NB4 (cell line): ENCODE results near the gene SPEN.
A peak's percentile ranks its signal among the peaks of the same experiment; 100 is the strongest.
"Not testable (repeated sequence)": the region's sequence is repeated elsewhere in the genome, so short reads cannot be mapped to it uniquely, and the experiment has no call there.

ENCODE experiments used
- DNase-seq: peaks from one replicate; pipeline ENCODE4 v3.0.0; 2010; ENCODE audit warnings: low read depth
- H3K4me3 ChIP-seq: one replicate; pipeline ENCODE4 v1.5.1; 2011; ENCODE audit warnings: mild to moderate bottlenecking, low read depth, low read length, moderate library complexity
- CTCF ChIP-seq: IDR thresholded peaks from one replicate; pipeline ENCODE4 v1.5.1; 2012; ENCODE audit warnings: low read depth, low read length
- MAX ChIP-seq: IDR thresholded peaks from 2 replicates; pipeline ENCODE4 v1.6.1; 2011; ENCODE audit warnings: low read depth, low read length
- MYC ChIP-seq: IDR thresholded peaks from 2 replicates; pipeline ENCODE4 v1.6.1; 2011; ENCODE audit warnings: low read depth, low read length
- POLR2A ChIP-seq: IDR thresholded peaks from 2 replicates; pipeline ENCODE4 v1.6.1; 2011; ENCODE audit warnings: mild to moderate bottlenecking; ENCODE audit not compliant: insufficient read length; ENCODE audit errors: extremely low read depth

SPEN gene

GRCh38 chr1:15803380-15803779, 44.1 kb upstream of the SPEN start:
- peak; percentile 38 for TF ChIP-seq CTCF
- TF ChIP-seq MYC: no peak
- TF ChIP-seq MAX: no peak
- peak; percentile 46 for DNase-seq
- H3K4me3 ChIP-seq: no peak overlapping the region

GRCh38 chr1:15804060-15804459, 43.4 kb upstream of the SPEN start:
- no peak overlapping the region for H3K4me3 ChIP-seq
- DNase-seq: no peak
- no peak for TF ChIP-seq MAX
- TF ChIP-seq CTCF: no peak
- no peak for TF ChIP-seq POLR2A
- TF ChIP-seq MYC: no peak

- DNase-seq: no peak
- no peak overlapping the region for H3K4me3 ChIP-seq
- TF ChIP-seq MYC: no peak
- TF ChIP-seq MAX: no peak
- TF ChIP-seq POLR2A: no peak
- no peak for TF ChIP-seq CTCF
Observed at GRCh38 chr1:15807121-15807520, 40.4 kb upstream of the SPEN start.

GRCh38 chr1:15807549-15807948, 40.0 kb upstream of the SPEN start, which contains the start of gene UQCRHL:
Gene UQCRHL (minus strand): TSS chr1:15807649. CDS start chr1:15807649, 0 bp downstream.
- H3K4me3 ChIP-seq, DNase-seq: not testable (repeated sequence)

GRCh38 chr1:15808955-15809354, 38.6 kb upstream of the SPEN start:
- H3K4me3 ChIP-seq: no peak overlapping the region
- DNase-seq: no peak
- no peak for TF ChIP-seq MAX
- TF ChIP-seq CTCF: no peak
- TF ChIP-seq MYC: no peak
- no peak for TF ChIP-seq POLR2A

- no peak for DNase-seq
- no peak for TF ChIP-seq POLR2A
- no peak for TF ChIP-seq CTCF
- no peak for TF ChIP-seq MAX
- H3K4me3 ChIP-seq: no peak overlapping the region
Observed at GRCh38 chr1:15810073-15810472, 37.4 kb upstream of the SPEN start.
